ENCODE measurements around the gene SLC35F6. TPM values are rescaled to one million over a fixed set of nuclear protein-coding genes. Genes with fewer than 3 reads are reported as not detected.

The SLC35F6 gene, protein sequence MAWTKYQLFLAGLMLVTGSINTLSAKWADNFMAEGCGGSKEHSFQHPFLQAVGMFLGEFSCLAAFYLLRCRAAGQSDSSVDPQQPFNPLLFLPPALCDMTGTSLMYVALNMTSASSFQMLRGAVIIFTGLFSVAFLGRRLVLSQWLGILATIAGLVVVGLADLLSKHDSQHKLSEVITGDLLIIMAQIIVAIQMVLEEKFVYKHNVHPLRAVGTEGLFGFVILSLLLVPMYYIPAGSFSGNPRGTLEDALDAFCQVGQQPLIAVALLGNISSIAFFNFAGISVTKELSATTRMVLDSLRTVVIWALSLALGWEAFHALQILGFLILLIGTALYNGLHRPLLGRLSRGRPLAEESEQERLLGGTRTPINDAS
- total RNA-seq (ENCODE audit: low replicate concordance): 16.7 and 80.8 TPM in 2 replicates

DNA sequence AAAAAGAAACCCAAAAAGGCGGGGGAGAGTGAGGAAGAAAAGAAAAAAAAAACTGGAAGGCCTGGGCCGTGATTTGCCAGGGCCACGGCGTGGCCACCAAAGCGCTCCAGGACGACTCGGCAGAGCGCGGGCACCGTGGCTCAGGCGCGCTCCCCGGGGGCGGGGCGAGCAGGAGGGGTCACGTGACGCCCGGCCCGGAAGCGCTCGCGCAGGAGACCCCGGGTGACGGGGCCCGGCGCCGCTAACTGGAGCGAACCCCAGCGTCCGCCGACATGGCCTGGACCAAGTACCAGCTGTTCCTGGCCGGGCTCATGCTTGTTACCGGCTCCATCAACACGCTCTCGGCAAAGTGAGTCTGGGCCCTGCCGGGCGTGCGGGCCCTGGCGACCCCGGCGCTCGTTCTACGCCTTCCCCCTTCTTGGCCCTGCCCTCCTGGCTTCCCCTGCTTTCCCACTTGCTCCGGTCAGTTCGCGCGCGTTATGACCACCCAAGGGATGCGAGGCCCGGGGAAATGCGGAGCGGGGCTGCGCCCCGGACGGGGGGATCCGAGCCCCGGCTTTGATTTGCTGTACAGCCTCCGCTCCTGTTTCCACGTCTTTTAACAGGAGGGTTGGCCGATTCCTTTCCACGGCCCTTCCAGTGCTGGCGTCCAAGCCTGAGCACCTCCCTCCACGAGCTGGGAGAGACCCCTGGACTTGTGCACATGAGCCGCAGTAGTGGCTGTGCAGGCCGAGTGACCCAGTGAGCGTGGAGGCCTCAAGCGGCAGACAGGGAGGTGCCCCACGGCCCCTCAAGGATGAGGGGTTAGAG lies at the start of gene SLC35F6:
Gene SLC35F6, plus strand, starts transcription at position 207 of the 810 bp plus-strand sequence. Its CDS starts 66 bp downstream, at position 273.
- TF ChIP-seq, protein P1, sequence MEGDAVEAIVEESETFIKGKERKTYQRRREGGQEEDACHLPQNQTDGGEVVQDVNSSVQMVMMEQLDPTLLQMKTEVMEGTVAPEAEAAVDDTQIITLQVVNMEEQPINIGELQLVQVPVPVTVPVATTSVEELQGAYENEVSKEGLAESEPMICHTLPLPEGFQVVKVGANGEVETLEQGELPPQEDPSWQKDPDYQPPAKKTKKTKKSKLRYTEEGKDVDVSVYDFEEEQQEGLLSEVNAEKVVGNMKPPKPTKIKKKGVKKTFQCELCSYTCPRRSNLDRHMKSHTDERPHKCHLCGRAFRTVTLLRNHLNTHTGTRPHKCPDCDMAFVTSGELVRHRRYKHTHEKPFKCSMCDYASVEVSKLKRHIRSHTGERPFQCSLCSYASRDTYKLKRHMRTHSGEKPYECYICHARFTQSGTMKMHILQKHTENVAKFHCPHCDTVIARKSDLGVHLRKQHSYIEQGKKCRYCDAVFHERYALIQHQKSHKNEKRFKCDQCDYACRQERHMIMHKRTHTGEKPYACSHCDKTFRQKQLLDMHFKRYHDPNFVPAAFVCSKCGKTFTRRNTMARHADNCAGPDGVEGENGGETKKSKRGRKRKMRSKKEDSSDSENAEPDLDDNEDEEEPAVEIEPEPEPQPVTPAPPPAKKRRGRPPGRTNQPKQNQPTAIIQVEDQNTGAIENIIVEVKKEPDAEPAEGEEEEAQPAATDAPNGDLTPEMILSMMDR (IDR thresholded peaks at IDR 0.05; ENCODE audit: insufficient read depth, low read length): no peak
- H3K4me3 ChIP-seq (ENCODE audit: low read depth, low read length): peak within 1 kb of the TSS; percentile 95
- DNase-seq (ENCODE audit: low read depth): peak; percentile 76

DNA sequence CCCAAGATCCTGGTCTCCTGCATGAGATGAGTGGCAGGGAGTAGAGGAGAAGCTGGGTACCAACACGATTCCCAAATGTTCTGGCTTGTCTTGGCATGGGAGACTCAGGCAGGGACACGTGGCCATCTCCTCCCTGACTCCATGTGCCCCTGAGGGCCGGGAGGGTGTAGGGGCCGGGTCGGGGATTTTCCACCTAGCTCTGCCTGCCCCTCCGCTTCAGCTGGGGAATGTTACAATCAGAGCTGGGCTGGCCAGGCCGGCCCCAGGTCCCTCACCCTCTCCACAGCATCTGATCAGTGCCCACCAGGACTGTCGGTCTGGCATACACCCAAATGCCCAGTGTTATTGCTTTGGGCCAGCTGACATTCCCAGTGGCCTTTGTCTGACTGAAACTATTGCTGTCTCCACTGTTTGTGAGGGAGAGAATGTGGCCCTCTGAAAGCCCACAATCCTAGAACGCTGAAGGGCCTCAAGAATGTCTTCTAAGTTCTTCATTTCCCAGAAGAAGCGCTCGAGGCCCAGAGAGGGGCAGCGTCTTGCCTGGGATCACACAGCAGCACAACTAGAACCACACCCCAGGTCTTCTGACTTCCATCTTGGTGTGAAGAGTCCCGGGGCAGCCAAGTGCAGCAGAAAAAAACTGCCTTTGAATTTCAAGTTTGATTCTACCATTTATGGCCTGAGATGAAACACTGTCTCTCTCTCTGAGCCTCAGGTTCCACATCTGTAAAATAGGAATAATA lies 48.4 kb upstream of the SLC35F6 start:
- TF ChIP-seq, protein P1 (IDR thresholded peaks at IDR 0.05; ENCODE audit: insufficient read depth, low read length): no peak
- no peak overlapping the region for H3K4me3 ChIP-seq (ENCODE audit: low read depth, low read length)
- DNase-seq (ENCODE audit: low read depth): no peak

DNA sequence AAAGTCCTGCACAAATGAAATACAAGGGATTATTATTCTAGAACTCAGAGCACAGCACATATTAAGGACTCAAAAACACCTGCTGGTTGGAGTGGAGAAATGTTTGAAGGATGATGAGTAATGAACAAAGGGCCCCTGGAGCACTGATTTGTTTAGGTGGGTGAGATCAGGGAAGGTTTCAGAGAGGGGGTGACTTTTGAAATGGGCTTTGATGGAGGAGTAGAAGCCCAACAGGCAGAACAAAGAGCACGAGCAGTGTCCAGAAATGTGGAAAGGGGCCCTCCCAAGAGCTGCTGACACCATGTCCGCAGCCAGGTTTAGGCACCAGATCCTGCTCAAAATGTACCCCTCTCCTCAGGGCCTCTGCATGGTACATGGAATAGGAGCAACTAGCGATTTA lies 47.7 kb upstream of the SLC35F6 start:
- TF ChIP-seq, protein P1 (IDR thresholded peaks at IDR 0.05; ENCODE audit: insufficient read depth, low read length): no peak
- no peak overlapping the region for H3K4me3 ChIP-seq (ENCODE audit: low read depth, low read length)
- DNase-seq (ENCODE audit: low read depth): no peak

DNA sequence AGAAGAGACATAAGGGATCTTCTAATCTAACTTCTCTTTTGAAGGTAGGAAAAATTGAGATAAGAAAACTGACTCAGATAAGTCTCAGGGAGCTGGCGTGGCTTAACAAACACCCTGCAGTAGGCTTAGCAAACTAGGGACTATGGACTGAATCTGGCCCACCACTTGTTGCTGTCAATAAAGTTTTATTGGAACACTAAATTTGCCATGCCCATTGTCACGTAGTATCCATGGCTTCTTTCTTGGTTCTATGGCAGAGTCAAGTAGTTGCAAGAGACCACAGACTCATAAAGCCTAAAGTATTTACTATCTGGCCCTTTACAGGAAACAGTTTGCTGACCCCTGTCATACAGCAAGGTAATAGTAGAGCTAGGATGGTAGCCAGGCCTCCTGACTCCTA lies 47.3 kb upstream of the SLC35F6 start:
- no peak for DNase-seq (ENCODE audit: low read depth)
- H3K4me3 ChIP-seq (ENCODE audit: low read depth, low read length): no peak overlapping the region
- TF ChIP-seq, protein P1 (IDR thresholded peaks at IDR 0.05; ENCODE audit: insufficient read depth, low read length): no peak

DNA sequence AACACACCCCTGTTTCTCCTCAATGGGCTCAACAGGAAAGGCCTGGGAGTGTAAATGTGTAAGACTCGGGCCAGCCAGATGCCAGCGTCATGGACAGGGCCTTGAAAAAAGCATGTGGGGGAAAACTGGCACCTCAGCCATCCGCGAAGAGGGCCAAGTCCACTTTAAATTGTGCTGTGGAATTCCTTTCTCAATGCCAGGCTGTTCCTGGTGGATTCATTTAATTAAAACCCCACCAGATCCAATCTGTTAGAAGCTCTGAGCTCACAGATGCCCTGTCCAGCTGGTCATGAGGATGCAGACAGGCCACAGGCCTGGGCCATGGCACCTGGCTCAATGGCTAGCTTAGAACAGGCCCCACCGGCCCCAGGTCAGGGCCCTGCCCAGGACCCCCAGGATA lies 46.7 kb upstream of the SLC35F6 start:
- H3K4me3 ChIP-seq (ENCODE audit: low read depth, low read length): no peak overlapping the region
- no peak for DNase-seq (ENCODE audit: low read depth)
- TF ChIP-seq, protein P1 (IDR thresholded peaks at IDR 0.05; ENCODE audit: insufficient read depth, low read length): no peak

DNA sequence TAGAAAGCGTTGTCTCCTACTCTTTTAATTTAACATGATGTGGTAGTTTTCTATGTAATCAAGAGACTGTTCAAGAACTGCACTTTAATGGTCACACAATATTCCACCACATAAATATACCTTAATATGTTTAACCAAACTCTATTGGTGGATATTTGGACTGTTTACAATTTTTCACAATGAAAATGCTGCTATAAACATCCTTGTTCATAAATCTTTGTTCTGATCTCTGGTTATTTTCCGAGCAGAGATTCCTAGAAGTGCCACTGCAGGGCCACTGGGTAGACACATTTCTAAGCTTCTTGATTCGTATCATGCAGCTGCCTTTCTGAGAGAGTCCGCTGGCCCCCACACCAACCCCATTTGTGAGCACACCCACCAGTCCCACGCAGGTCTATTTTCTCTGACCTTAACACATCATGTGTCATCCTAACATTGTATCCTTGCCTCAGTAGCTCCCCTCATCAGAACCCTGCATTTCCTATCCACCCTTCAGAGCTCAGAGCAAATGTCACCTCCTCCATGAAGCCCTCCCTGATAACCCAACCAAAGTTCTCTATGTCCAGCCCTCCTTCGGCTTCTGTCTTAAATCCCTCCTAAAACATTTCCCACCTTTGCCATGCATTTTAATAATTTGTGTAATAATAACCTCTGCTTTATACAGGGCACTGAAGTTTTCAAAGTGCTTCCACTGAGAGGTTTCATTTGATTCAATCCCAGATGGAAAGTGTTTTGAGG lies 45.0 kb upstream of the SLC35F6 start:
- TF ChIP-seq, protein P1 (IDR thresholded peaks at IDR 0.05; ENCODE audit: insufficient read depth, low read length): no peak
- no peak for DNase-seq (ENCODE audit: low read depth)
- H3K4me3 ChIP-seq (ENCODE audit: low read depth, low read length): no peak overlapping the region

Data from fibroblast of the aortic adventitia (primary cell).